ENCODE results near the gene MRFAP1L1. TPM values are rescaled to one million over a fixed set of nuclear protein-coding genes. Genes with fewer than 3 reads are reported as not detected.

The MRFAP1L1 gene
- total and polyA plus RNA-seq, 9 of the 15 experiments (the other 6 are each of a cell fraction or from before 2014, with no cell fraction given) = 37.6 to 111 (median 83.8) TPM

- TF ChIP-seq RERE (CRISPR knock-in tag; IDR thresholded peaks at IDR 0.05; ENCODE audit: borderline replicate concordance) = no peak
- 0 out of 2 replicates have a peak, but pooled peaks have one; percentile 44 for TF ChIP-seq TAF7 (tag; IDR thresholded peaks at IDR 0.05)
- no peak for TF ChIP-seq ZNF449 (CRISPR knock-in tag; IDR thresholded peaks at IDR 0.05)
- peak; percentile 62 for TF ChIP-seq POLR2A (conservative IDR thresholded peaks at IDR 0.05)
- peak; percentile 84 for TF ChIP-seq DMBX1 (CRISPR knock-in tag; IDR thresholded peaks at IDR 0.05; ENCODE audit: borderline replicate concordance)
- TF ChIP-seq ZNF583 (CRISPR knock-in tag; IDR thresholded peaks at IDR 0.05) = peak; percentile 53; the same call in 1 of the 2 replicates
- TF ChIP-seq SUPT5H (IDR thresholded peaks at IDR 0.05) = 0 out of 2 replicates have a peak, but pooled peaks have one; percentile 38
- peak; percentile 82 for TF ChIP-seq RBFOX2 (IDR thresholded peaks at IDR 0.05; ENCODE audit: low read depth, low read length)
- TF ChIP-seq RAD51 (IDR thresholded peaks at IDR 0.05; ENCODE audit: borderline replicate concordance, low read depth) = peak; percentile 9; the same call in 1 of the 2 replicates
Observed at GRCh38 chr4:6753103-6753560, 43.5 kb upstream of the MRFAP1L1 start (continued).
